HG02763 (cell line): ENCODE measurements around the gene AKAP13.
A peak's percentile ranks its signal among the peaks of the same experiment; 100 is the strongest.

Source experiments
- ATAC-seq: cut with Tn5 transposase; IDR thresholded peaks from one replicate; pipeline ENCODE4 v1.9.1; 2021; ENCODE audit warnings: mild to moderate bottlenecking, moderate library complexity; ENCODE audit not compliant: unreplicated experiment

AKAP13 gene

GRCh38 chr15:85555875-85556617, 175.6 kb downstream of the AKAP13 start:
- ATAC-seq = peak; percentile 63

GRCh38 chr15:85556618-85556895, 176.2 kb downstream of the AKAP13 start:
- ATAC-seq = no peak

GRCh38 chr15:85557385-85557784, 177.0 kb downstream of the AKAP13 start:
- ATAC-seq = no peak

GRCh38 chr15:85558848-85559247, 178.4 kb downstream of the AKAP13 start:
- ATAC-seq = no peak

- no peak for ATAC-seq
These were observed 179.1 kb downstream of the AKAP13 start for GRCh38 chr15:85559530-85559929.

GRCh38 chr15:85562824-85563223, 182.4 kb downstream of the AKAP13 start:
- ATAC-seq = no peak

GRCh38 chr15:85563328-85563727, 182.9 kb downstream of the AKAP13 start:
- no peak for ATAC-seq

GRCh38 chr15:85563731-85564130, 183.3 kb downstream of the AKAP13 start:
- ATAC-seq = no peak

- ATAC-seq = no peak
These were observed 184.3 kb downstream of the AKAP13 start for GRCh38 chr15:85564686-85565085.

GRCh38 chr15:85568261-85568808, 187.9 kb downstream of the AKAP13 start:
- ATAC-seq = no peak

GRCh38 chr15:85570336-85570735, 189.9 kb downstream of the AKAP13 start:
- no peak for ATAC-seq

- no peak for ATAC-seq
These were observed 191.4 kb downstream of the AKAP13 start for GRCh38 chr15:85571780-85572179.

- ATAC-seq = no peak
These were observed 196.0 kb downstream of the AKAP13 start for GRCh38 chr15:85576392-85576791.

GRCh38 chr15:85578941-85579701, 198.7 kb downstream of the AKAP13 start:
- ATAC-seq = no peak

- ATAC-seq = no peak
These were observed 199.7 kb downstream of the AKAP13 start for GRCh38 chr15:85579957-85580694.

GRCh38 chr15:85580879-85581278, 200.5 kb downstream of the AKAP13 start:
- ATAC-seq = no peak

- ATAC-seq = no peak
These were observed 201.1 kb downstream of the AKAP13 start for GRCh38 chr15:85581495-85581894.

GRCh38 chr15:85582131-85583079, 202.0 kb downstream of the AKAP13 start:
- peak; percentile 45 for ATAC-seq

- ATAC-seq = no peak
These were observed 203.0 kb downstream of the AKAP13 start for GRCh38 chr15:85583442-85583841.

- ATAC-seq = peak; percentile 45
These were observed 203.6 kb downstream of the AKAP13 start for GRCh38 chr15:85583923-85584390.
